HT1080 (cell line): Measurements from ENCODE around the gene SCAF11. TPM values are rescaled to one million over a fixed set of nuclear protein-coding genes. Genes with fewer than 3 reads are reported as not detected.
"Not testable (repeated sequence)": the region's sequence is repeated elsewhere in the genome, so short reads cannot be mapped to it uniquely, and the experiment has no call there.

ENCODE experiments used
- DNase-seq: peaks from one replicate; pipeline ENCODE4 v3.0.0-alpha.2; 2015; ENCODE audit warnings: low read depth
- polyA plus RNA-seq, 2 experiments: library from polyadenylated mRNA; depleted of rRNA; stranded (reverse); fragments of >200 nt; gene quantifications; 2 replicates each; pipeline ENCODE4 v1.2.3, GENCODE V29; 2015
- total RNA-seq: library from RNA; depleted of rRNA; stranded (reverse); fragments of >200 nt; shearing (Covaris generic); gene quantifications from 2 replicates; pipeline ENCODE4 v1.2.3, GENCODE V29; 2014; rRNA removed

SCAF11 gene
- total RNA-seq, result 67.1 and 67.4 TPM in 2 replicates
- 29.0 and 40.7 TPM in 2 replicates for polyA plus RNA-seq (2015; cell fraction: cytosol; rRNA removed)
- 81.1 and 104 TPM in 2 replicates for polyA plus RNA-seq (2015; cell fraction: nucleus; rRNA removed)

GRCh38 chr12:45990468-45991283 lies at the start of gene SCAF11:
TSS of gene SCAF11 (minus strand) at chr12:45990574. CDS start at chr12:45964167, 26,407 bp downstream.
- DNase-seq, result peak; percentile 99

- DNase-seq, result not testable (repeated sequence)
Observed at GRCh38 chr12:46037066-46037465, 46.7 kb upstream of the SCAF11 start.

- no peak for DNase-seq
Observed at GRCh38 chr12:46027172-46027571, 36.8 kb upstream of the SCAF11 start.

- no peak for DNase-seq
Observed at GRCh38 chr12:46024099-46024498, 33.7 kb upstream of the SCAF11 start.

- no peak for DNase-seq
Observed at GRCh38 chr12:46020768-46021167, 30.4 kb upstream of the SCAF11 start.

GRCh38 chr12:46018712-46019111 lies 28.3 kb upstream of the SCAF11 start:
- DNase-seq, result not testable (repeated sequence)

GRCh38 chr12:46017866-46018375 lies 27.5 kb upstream of the SCAF11 start:
- DNase-seq, result not testable (repeated sequence)

- no peak for DNase-seq
Observed at GRCh38 chr12:46005823-46006222, 15.4 kb upstream of the SCAF11 start.

GRCh38 chr12:46005151-46005797 lies 14.9 kb upstream of the SCAF11 start:
- no peak for DNase-seq

- no peak for DNase-seq
Observed at GRCh38 chr12:46004715-46005114, 14.3 kb upstream of the SCAF11 start.

- DNase-seq, result not testable (repeated sequence)
Observed at GRCh38 chr12:46000076-46000475, 9.7 kb upstream of the SCAF11 start.

- DNase-seq, result no peak
Observed at GRCh38 chr12:45994736-45995135, 4.4 kb upstream of the SCAF11 start.

GRCh38 chr12:45991284-45992249 lies 1.2 kb upstream of the SCAF11 start:
- DNase-seq, result peak; percentile 38

GRCh38 chr12:45989721-45990467 lies 480 bp downstream of the SCAF11 start:
- DNase-seq, result peak; percentile 52

- no peak for DNase-seq
Observed at GRCh38 chr12:45989287-45989686, 1.1 kb downstream of the SCAF11 start.

- peak; percentile 41 for DNase-seq
Observed at GRCh38 chr12:45988264-45988663, 2.1 kb downstream of the SCAF11 start.

GRCh38 chr12:45987340-45987727 lies 3.0 kb downstream of the SCAF11 start:
- DNase-seq, result no peak

- no peak for DNase-seq
Observed at GRCh38 chr12:45986641-45987339, 3.6 kb downstream of the SCAF11 start.

GRCh38 chr12:45981075-45981837 lies 9.1 kb downstream of the SCAF11 start:
- DNase-seq, result peak; percentile 34
